AG09319 (cell line): Measurements from ENCODE around the gene FANCC.

Source experiments
- DNase-seq: peaks from one replicate; pipeline ENCODE4 v3.0.0-alpha.2; 2010; ENCODE audit warnings: low read depth; ENCODE audit errors: extremely low read depth
- TF ChIP-seq, protein P1 (sequence below): IDR thresholded peaks from 2 replicates; pipeline ENCODE4 v1.5.1; 2011; ENCODE audit warnings: low read depth, mild to moderate bottlenecking, inconsistent platforms, low read length, moderate library complexity

Gene FANCC, protein sequence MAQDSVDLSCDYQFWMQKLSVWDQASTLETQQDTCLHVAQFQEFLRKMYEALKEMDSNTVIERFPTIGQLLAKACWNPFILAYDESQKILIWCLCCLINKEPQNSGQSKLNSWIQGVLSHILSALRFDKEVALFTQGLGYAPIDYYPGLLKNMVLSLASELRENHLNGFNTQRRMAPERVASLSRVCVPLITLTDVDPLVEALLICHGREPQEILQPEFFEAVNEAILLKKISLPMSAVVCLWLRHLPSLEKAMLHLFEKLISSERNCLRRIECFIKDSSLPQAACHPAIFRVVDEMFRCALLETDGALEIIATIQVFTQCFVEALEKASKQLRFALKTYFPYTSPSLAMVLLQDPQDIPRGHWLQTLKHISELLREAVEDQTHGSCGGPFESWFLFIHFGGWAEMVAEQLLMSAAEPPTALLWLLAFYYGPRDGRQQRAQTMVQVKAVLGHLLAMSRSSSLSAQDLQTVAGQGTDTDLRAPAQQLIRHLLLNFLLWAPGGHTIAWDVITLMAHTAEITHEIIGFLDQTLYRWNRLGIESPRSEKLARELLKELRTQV

DNA sequence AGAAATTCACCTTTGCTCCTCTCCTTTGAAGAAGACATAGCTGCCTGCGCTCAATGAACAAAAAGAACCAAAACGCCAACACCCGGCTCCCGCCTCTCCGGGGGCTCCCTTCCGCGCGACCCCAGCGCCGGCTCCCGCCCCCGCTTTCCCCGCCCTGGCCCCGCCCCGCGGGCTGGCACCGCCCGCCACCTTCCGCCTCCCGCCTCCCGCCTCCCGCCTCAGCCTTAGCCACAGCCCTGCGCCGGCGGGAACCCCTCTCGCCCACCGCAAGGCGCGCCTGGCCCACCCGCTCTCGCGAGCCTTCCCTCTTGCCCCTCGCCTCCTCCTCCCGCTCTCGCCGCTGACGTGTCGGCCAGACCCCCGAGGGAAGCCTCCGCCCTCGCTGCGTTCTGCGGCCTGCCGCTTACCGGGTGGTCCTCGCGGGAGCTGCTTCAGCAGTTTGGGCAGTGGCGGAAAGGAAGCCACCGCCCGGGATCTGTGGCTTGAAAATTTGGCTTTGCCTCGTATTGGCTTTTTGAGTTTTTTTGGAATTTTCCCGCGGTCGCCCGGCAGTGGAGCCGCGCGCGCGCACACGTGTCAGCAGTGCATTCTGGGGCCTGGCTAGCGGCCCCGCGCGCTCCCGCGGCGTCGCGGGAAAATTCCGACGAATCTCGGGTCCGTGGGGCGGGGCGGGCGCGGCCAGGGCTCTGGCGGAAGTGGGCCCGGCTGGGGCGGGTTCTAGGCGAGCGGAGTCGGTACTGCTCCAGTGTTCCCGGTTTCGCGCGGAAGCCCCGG, at the start of gene FANCC:
Gene FANCC, minus strand, starts transcription at position 591 of the 774 bp plus-strand sequence. CDS start 68,418 bp downstream, outside the sequence.
- peak; percentile 49 for DNase-seq
- TF ChIP-seq, protein P1, sequence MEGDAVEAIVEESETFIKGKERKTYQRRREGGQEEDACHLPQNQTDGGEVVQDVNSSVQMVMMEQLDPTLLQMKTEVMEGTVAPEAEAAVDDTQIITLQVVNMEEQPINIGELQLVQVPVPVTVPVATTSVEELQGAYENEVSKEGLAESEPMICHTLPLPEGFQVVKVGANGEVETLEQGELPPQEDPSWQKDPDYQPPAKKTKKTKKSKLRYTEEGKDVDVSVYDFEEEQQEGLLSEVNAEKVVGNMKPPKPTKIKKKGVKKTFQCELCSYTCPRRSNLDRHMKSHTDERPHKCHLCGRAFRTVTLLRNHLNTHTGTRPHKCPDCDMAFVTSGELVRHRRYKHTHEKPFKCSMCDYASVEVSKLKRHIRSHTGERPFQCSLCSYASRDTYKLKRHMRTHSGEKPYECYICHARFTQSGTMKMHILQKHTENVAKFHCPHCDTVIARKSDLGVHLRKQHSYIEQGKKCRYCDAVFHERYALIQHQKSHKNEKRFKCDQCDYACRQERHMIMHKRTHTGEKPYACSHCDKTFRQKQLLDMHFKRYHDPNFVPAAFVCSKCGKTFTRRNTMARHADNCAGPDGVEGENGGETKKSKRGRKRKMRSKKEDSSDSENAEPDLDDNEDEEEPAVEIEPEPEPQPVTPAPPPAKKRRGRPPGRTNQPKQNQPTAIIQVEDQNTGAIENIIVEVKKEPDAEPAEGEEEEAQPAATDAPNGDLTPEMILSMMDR: no peak

DNA sequence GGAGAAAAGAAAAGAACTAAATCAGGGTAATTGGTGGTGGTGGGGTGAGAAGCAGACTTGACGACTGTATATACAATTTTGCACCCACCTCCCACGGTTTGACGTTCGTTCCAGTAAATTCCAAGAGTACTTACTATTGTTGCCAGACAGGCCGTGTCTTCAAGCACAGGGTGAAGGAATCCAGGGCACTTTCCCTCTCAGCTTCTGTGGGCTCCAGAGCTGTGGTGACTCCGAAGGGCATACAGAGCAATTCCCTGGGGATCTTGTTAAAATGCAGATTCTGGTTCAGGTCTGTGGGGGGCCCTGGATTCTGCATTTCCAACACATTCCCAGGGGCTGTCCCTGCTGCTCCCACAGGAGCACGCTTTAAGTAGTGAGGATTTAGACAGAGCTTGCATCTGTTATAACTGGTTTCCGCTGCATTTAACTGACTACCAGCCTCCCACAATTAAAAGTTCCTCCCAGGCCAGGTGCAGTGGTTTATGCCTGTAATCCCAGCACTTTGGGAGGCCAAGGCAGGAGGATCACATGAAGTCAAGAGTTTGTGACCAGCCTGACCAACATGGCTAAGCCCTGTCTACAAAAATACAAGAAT, 49.3 kb upstream of the FANCC start:
- TF ChIP-seq, protein P1: no peak
- DNase-seq: no peak

DNA sequence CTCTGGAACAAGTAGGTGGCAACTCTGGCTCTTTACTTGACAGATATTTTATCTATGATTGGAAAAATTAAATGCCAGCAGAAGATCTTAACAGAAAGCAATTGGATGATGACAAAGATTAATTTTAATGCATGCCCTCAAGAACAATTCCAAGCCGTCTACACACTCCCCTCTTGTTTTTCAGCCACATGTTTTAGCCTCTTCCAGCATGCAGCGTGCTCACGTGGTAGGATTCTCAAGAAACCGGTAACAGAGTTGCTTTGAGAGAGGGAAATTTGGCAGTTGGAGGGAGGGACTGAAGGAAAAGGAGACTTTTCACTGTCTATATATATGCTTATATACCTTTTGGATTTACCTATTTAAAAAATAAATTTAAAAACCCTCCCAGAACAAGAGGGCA, 48.3 kb upstream of the FANCC start:
- TF ChIP-seq, protein P1: no peak
- no peak for DNase-seq

DNA sequence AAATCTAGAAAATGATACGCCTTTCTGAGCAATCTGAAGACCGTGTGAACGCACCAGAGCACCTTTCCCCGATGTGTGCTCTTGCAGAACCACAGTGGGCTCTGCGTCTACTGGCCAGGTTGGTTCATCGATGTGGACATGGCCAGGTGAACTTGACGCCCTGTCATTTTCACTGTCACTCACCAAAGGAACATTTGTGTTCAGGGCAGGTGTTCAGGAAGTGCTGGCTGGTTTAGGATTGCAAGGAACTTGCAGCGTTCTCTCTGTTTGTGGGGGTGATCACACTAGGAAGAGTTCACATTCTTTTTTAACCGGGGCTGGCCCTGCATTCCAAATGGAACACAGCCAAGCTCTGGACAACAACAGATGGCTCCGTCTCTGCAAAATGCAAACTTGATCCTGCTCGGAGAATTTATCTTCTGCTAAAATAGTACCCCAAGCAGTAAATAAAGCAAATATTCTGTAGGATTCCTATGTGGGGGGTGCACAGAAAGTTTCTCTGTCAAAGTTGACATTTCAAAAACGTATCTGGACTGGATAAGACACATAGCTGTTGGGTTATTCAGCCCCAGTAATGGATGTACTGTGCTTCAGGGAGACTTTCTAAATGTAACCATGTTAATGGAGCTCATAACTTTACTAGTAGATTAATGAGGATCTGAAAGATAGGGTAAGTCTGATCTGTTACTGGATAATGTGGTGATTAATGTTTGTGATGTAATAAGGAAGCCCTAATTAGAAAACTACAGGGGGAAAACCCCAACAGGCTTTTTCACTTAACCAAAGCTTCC, 45.7 kb upstream of the FANCC start:
- TF ChIP-seq, protein P1: no peak
- DNase-seq: no peak

DNA sequence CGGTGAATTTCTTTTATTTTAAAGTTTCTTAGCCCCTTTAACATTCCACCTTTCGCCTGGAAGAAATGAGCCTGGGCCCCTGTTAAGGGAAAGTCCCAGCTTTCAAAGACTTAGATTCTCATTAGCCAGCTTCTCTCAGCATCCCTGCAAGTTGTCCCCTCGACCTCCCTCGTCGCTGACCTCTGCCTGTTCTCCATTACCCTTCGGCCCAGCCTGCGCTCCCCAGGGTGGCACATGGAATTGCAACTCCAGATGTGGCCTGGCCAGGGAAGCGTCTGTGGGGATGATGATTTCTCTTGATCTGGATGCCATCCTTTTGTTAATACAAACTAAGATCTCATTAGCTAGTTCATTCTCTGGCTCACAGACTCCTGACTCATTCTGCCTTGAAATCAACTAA, 43.4 kb upstream of the FANCC start:
- no peak for DNase-seq

DNA sequence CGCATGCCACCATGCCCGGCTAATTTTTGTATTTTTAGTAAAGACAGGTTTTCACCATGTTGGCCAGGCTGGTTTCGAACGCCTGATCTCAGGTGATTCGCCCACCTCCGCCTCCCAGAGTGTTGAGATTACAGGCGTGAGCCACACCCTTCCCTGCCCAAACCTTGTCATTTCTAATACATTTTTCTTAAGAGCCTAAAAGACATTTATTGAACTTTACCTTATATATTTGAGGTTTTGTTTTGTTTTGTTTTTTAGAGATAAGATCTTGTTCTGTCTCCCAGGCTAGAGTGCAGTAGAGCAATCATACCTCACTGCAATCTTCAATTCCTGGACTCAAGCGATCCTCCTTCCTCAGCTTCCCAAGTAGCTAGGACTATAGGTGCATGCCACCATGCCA, 39.8 kb upstream of the FANCC start:
- DNase-seq: no peak
- TF ChIP-seq, protein P1: no peak

More for the DNA sequence above, 43.4 kb upstream of the FANCC start:
- TF ChIP-seq, protein P1: no peak
